GM12801 (cell line): ENCODE results near the gene SCAMP5.

Experiments used
- CTCF ChIP-seq: IDR thresholded peaks from one replicate; pipeline ENCODE4 v1.5.1; 2011; ENCODE audit warnings: control low read depth; ENCODE audit not compliant: insufficient read length; ENCODE audit errors: extremely low read depth

SCAMP5 gene

GRCh38 chr15:75030023-75030413 lies 34.7 kb downstream of the SCAMP5 start:
- TF ChIP-seq CTCF: no peak

GRCh38 chr15:75030424-75030823 lies 35.1 kb downstream of the SCAMP5 start:
- no peak for TF ChIP-seq CTCF

GRCh38 chr15:75031848-75032247 lies 36.5 kb downstream of the SCAMP5 start:
- no peak for TF ChIP-seq CTCF

GRCh38 chr15:75032395-75032794 lies 37.0 kb downstream of the SCAMP5 start:
- no peak for TF ChIP-seq CTCF

GRCh38 chr15:75033809-75034208 lies 38.4 kb downstream of the SCAMP5 start:
- no peak for TF ChIP-seq CTCF

GRCh38 chr15:75034615-75035014 lies 39.3 kb downstream of the SCAMP5 start:
- no peak for TF ChIP-seq CTCF

- TF ChIP-seq CTCF: no peak
Measured at GRCh38 chr15:75036212-75036616, 40.9 kb downstream of the SCAMP5 start.

- TF ChIP-seq CTCF: no peak
Measured at GRCh38 chr15:75037685-75038084, 42.3 kb downstream of the SCAMP5 start.
